HG03135 (cell line): ENCODE measurements around the gene TXNRD1.
"Not testable (repeated sequence)": the region's sequence is repeated elsewhere in the genome, so short reads cannot be mapped to it uniquely, and the experiment has no call there.

Source experiments
- ATAC-seq: cut with Tn5 transposase; IDR thresholded peaks from one replicate; pipeline ENCODE4 v1.9.1; 2021; ENCODE audit warnings: mild to moderate bottlenecking, moderate library complexity; ENCODE audit not compliant: unreplicated experiment

Gene TXNRD1

DNA sequence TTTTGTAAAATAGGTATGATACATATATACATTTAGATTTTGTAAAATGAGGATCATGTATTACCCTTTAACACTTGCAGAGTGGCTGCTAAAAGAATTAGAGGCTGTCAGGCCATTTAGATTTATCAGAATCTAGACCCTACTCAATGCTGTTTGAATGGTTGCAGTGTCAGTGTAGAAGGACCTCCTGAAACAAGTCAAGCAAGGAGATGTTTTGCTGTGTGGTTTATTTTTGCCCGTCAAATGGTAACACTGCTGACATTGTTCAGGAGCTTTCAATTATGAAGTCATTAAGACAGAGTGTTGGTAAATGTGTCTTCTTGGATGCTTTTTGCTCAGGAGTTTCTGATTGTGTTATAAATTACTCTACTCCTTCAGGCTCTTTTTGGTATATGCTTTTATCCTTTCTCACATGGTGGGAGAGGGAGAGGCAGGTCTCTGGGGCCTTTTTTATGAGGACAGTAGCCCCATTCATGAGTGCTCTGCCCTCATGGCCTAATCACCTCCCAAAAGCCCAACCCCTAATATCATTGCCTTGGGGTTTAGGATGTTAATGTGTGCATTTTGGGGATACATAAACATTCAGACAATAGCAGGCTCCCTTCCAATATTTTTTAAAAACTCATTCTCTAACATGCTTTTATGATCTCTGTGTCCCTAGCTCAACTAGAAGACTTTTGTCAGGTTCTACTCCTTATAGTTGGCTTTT is 104.5 kb downstream of the TXNRD1 start:
- no peak for ATAC-seq

DNA sequence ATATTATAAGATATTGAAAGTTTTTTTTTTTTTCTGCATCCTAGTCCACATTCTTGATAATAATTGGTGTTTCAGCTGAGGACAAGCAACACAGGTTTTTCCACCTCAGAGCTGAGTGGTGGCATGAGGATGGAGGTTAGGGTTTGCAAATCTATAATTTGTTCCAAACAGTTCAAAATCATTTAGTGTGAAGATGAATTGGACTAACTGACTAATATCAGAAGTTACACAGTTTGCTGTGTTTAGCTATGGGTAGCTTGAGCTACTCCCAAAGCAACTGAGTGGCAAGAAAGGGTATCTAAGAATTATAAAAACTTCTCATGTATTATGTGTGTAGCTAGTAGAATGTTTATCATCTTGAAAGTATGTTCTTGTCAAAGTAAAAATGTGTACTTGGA is 105.0 kb downstream of the TXNRD1 start:
- ATAC-seq = no peak

- no peak for ATAC-seq
Observed at GRCh38 chr12:104321949-104322348, 106.4 kb downstream of the TXNRD1 start.

GRCh38 chr12:104322533-104322932 is 107.0 kb downstream of the TXNRD1 start:
- not testable (repeated sequence) for ATAC-seq

GRCh38 chr12:104323899-104324298 is 108.3 kb downstream of the TXNRD1 start:
- ATAC-seq = no peak

GRCh38 chr12:104328278-104328677 is 112.7 kb downstream of the TXNRD1 start:
- not testable (repeated sequence) for ATAC-seq

- ATAC-seq = no peak
Observed at GRCh38 chr12:104328790-104329189, 113.2 kb downstream of the TXNRD1 start.

DNA sequence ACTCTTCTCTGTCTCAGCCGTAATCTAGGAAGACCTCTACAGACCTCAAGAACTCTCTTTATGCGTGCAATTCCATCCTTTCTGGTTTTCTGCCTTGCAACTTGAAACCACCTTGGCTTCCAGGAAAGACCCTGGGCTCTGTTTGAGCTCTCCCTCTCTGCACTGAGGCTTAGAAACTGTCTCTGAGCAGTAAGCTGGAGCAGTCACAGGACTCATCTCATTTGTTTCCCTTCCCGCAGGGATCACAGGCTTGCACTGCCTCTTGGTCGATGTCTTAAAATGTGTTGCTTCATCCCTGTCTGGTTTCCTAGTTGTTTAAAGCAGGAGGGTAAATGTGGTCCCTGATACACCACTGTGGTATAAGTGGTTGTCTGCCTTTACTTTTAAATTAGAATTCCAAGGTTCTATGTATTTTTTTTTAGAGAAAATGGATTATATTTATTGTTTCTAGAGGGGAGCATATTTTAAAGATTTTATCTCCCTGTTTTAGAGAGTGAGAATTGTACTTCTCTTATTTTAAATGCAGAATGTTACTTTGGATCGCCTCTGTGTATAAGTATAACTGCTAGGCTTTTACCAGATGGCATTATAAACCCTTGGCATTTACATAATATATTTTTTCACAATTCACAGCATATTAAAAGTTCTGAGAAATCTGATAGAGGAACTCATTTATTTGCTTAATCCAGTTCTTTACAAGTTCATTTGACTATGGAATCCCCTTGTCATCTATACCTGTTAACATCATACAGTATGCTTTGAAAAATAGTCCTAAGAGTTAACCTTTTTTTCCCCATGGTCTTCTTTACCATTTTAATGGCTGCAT is 114.3 kb downstream of the TXNRD1 start:
- no peak for ATAC-seq

- ATAC-seq = no peak
Observed at GRCh38 chr12:104331376-104331775, 115.8 kb downstream of the TXNRD1 start.

DNA sequence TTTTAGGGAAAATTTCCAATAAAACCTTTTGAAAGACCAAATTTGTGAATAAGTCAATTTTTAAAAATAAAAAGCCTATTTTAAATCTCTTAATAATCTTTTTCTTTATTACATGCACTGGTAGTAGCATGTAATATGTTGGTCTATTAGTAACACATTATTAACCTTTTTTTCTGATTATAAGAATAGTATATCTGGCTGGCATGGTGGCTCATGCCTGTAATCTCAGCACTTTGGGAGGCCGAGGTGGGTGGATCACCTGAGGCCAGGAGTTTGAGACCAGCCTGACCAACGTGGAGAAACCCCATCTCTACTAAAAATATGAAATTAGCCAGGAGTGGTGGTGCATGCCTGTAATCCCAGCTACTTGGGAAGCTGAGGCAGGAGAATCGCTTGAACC is 116.7 kb downstream of the TXNRD1 start:
- not testable (repeated sequence) for ATAC-seq

GRCh38 chr12:104333692-104334255 is 118.2 kb downstream of the TXNRD1 start:
- ATAC-seq = no peak

DNA sequence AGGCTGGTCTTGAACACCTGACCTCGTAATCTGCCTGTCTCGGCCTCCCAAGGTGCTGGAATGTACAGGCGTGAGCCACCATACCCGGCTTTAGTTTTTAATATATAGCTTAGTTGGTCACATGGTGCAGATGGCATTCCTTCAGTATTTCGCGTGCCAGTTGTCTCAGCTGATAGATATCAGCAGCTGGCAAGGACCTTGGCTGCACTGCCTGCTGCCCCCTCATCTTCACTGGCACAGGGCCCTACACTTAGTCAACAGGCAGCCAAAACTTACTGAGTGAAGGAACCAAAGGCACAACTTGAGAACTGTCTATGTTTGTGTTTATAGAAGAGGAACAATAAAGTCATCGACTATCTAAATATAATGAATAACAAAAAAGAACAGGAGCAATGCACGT is 119.0 kb downstream of the TXNRD1 start:
- no peak for ATAC-seq

- no peak for ATAC-seq
Observed at GRCh38 chr12:104336115-104336514, 120.5 kb downstream of the TXNRD1 start.

- no peak for ATAC-seq
Observed at GRCh38 chr12:104337030-104337558, 121.5 kb downstream of the TXNRD1 start.

- no peak for ATAC-seq
Observed at GRCh38 chr12:104339663-104340062, 124.1 kb downstream of the TXNRD1 start.

- no peak for ATAC-seq
Observed at GRCh38 chr12:104340177-104340576, 124.6 kb downstream of the TXNRD1 start.

DNA sequence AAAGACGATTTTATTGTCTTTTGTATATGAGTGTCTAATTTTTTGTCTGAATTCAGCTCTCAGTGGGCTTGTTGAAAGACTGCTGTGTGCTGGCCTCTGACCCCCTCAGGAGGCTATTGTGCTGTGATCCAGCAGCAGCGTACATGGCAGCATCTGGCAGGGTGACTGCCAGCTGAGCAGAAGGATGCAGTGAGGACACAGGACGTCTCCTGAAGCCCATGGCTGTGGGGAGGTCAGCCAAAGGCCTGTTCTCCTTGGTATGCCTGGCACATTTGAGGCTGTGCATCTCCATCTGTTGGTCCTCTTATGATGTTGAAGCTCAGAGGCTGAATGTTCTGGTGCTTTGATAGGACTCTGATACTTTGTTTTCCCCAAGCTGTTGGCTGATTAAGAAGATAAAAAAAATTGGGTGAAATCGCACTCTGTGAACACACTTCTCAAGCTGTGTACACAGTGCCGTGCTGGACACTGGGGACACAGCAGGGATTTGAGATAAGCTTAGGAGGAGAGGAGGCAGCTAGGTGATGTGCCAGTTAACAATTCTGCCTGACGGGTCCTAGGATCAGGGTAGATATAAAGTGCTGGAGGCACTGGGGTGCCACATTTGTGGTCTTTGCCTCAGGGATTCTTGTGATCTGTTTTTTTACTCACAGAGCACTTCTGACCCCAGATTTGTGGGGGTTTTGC is 125.5 kb downstream of the TXNRD1 start:
- no peak for ATAC-seq

- no peak for ATAC-seq
Observed at GRCh38 chr12:104342147-104342546, 126.6 kb downstream of the TXNRD1 start.

- no peak for ATAC-seq
Observed at GRCh38 chr12:104342635-104343249, 127.2 kb downstream of the TXNRD1 start.

DNA sequence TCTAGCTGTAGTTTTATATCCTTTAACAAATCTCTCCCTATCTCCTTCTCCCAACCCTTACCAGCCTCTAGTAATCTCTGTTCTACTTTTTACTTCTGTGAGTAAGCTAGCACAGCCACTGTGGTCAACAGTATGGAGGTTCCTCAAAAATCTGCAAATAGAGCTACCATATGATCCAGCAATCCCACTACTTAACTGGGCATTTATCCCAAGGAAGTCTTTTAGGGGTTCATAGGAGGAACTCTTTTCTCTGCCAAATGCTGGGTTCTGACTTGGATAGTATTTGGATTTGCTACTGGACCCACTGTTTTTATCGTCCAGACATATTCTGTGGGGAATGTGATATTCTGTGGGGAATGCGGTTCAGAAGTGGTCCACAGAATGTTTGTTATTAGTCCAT is 129.1 kb downstream of the TXNRD1 start:
- no peak for ATAC-seq
